Measurements from ENCODE around the gene GRIK4. TPM values are rescaled to one million over a fixed set of nuclear protein-coding genes. Genes with fewer than 3 reads are reported as not detected.

Gene GRIK4
- total RNA-seq, 2 experiments from 2014 or later = not detected

GRCh38 chr11:120904116-120904515, 392.6 kb downstream of the GRIK4 start:
- H3K9me3 Mint-ChIP-seq = no peaks in the 10 kb centered on the region

GRCh38 chr11:120906766-120907165, 395.2 kb downstream of the GRIK4 start:
- TF ChIP-seq CTCF (IDR thresholded peaks at IDR 0.05) = no peak
- peaks cover 21% of the 10 kb centered on the region for H3K27me3 Mint-ChIP-seq

More at GRCh38 chr11:120904116-120904515, 392.6 kb downstream of the GRIK4 start:
- ATAC-seq (ENCODE audit: poor library complexity) = no peak
- Histone ChIP-seq H3K4me1 (ENCODE audit: insufficient read depth, low read length) (no peaks in the 10 kb centered on the region), H3K27me3 (ENCODE audit: control insufficient read depth in 1 of 2, insufficient read depth in 2 of 2, low read length in 2 of 2) (no peaks in the 10 kb centered on the region), H3K9me3 (ENCODE audit: control insufficient read depth in 1 of 2, insufficient read depth in 1 of 2, low read length in 2 of 2) (no peaks in the 10 kb centered on the region), H3K4me3 (ENCODE audit: low read length) (no peak overlapping the region), H3K27ac (ENCODE audit: low read depth in 1 of 2, low read length in 2 of 2) (no peak overlapping the region), H3K36me3 (ENCODE audit: insufficient read depth, low read length) (no peaks in the 10 kb centered on the region)
- no peak for DNase-seq
- intact Hi-C loops (cut with DNase I, micrococcal nuclease) = no loop called here
- CTCF ChIA-PET = no interaction called here
- no peak for TF ChIP-seq CTCF (IDR thresholded peaks at IDR 0.05)
- H3K27me3 Mint-ChIP-seq = peaks cover 7% of the 10 kb centered on the region
- H3K36me3 Mint-ChIP-seq (ENCODE audit: low read depth) = no peaks in the 10 kb centered on the region
- no peak overlapping the region for H3K4me3 Mint-ChIP-seq
- POLR2A ChIA-PET = no interaction called here
- no peak overlapping the region for H3K27ac Mint-ChIP-seq
- no peaks in the 10 kb centered on the region for H3K4me1 Mint-ChIP-seq (ENCODE audit: low read depth)

GRCh38 chr11:120907971-120908370, 396.4 kb downstream of the GRIK4 start:
- no peak overlapping the region for H3K4me3 Mint-ChIP-seq
- Histone ChIP-seq H3K9me3 (ENCODE audit: control insufficient read depth in 1 of 2, insufficient read depth in 1 of 2, low read length in 2 of 2) (no peaks in the 10 kb centered on the region), H3K36me3 (ENCODE audit: insufficient read depth, low read length) (no peaks in the 10 kb centered on the region), H3K27me3 (ENCODE audit: control insufficient read depth in 1 of 2, insufficient read depth in 2 of 2, low read length in 2 of 2) (no peaks in the 10 kb centered on the region), H3K4me1 (ENCODE audit: insufficient read depth, low read length) (no peaks in the 10 kb centered on the region), H3K4me3 (ENCODE audit: low read length) (no peak overlapping the region), H3K27ac (ENCODE audit: low read depth in 1 of 2, low read length in 2 of 2) (no peak overlapping the region)
- peaks cover 31% of the 10 kb centered on the region for H3K27me3 Mint-ChIP-seq
- no peak for TF ChIP-seq CTCF (IDR thresholded peaks at IDR 0.05)
- no peaks in the 10 kb centered on the region for H3K36me3 Mint-ChIP-seq (ENCODE audit: low read depth)
- H3K4me1 Mint-ChIP-seq (ENCODE audit: low read depth) = no peaks in the 10 kb centered on the region
- H3K27ac Mint-ChIP-seq = no peak overlapping the region
- ATAC-seq (ENCODE audit: poor library complexity) = no peak
- no peak for DNase-seq
- CTCF ChIA-PET = no interaction called here
- H3K9me3 Mint-ChIP-seq = no peaks in the 10 kb centered on the region
- intact Hi-C loops (cut with DNase I, micrococcal nuclease) = no loop called here
- POLR2A ChIA-PET = no interaction called here

More at GRCh38 chr11:120906766-120907165, 395.2 kb downstream of the GRIK4 start:
- no peaks in the 10 kb centered on the region for H3K27me3 ChIP-seq (ENCODE audit: control insufficient read depth in 1 of 2, insufficient read depth in 2 of 2, low read length in 2 of 2)
- intact Hi-C loops (cut with DNase I, micrococcal nuclease) = no loop called here
- no peak overlapping the region for H3K27ac ChIP-seq (ENCODE audit: low read depth in 1 of 2, low read length in 2 of 2)
- H3K4me1 Mint-ChIP-seq (ENCODE audit: low read depth) = no peaks in the 10 kb centered on the region
- H3K4me1 ChIP-seq (ENCODE audit: insufficient read depth, low read length) = no peaks in the 10 kb centered on the region
- no peak overlapping the region for H3K4me3 Mint-ChIP-seq
- CTCF ChIA-PET = no interaction called here
- H3K36me3 ChIP-seq (ENCODE audit: insufficient read depth, low read length) = no peaks in the 10 kb centered on the region
- POLR2A ChIA-PET = no interaction called here
- H3K27ac Mint-ChIP-seq = no peak overlapping the region
- no peak overlapping the region for H3K4me3 ChIP-seq (ENCODE audit: low read length)
- ATAC-seq (ENCODE audit: poor library complexity) (no peak), DNase-seq (no peak)
- no peaks in the 10 kb centered on the region for H3K9me3 ChIP-seq (ENCODE audit: control insufficient read depth in 1 of 2, insufficient read depth in 1 of 2, low read length in 2 of 2)
- no peaks in the 10 kb centered on the region for H3K36me3 Mint-ChIP-seq (ENCODE audit: low read depth)
- no peaks in the 10 kb centered on the region for H3K9me3 Mint-ChIP-seq

Data from CD4-positive, alpha-beta T cell (primary cell).